AML-193 (cell line): ENCODE measurements around the gene UBTD1.
A peak's percentile ranks its signal among the peaks of the same experiment; 100 is the strongest.
"Not testable (repeated sequence)": the region's sequence is repeated elsewhere in the genome, so short reads cannot be mapped to it uniquely, and the experiment has no call there.

Experiments
- DNase-seq, 2 experiments: peaks; one replicate each; lab custom pipeline; 2025; lab: John Stamatoyannopoulos, UW

UBTD1 gene

DNA sequence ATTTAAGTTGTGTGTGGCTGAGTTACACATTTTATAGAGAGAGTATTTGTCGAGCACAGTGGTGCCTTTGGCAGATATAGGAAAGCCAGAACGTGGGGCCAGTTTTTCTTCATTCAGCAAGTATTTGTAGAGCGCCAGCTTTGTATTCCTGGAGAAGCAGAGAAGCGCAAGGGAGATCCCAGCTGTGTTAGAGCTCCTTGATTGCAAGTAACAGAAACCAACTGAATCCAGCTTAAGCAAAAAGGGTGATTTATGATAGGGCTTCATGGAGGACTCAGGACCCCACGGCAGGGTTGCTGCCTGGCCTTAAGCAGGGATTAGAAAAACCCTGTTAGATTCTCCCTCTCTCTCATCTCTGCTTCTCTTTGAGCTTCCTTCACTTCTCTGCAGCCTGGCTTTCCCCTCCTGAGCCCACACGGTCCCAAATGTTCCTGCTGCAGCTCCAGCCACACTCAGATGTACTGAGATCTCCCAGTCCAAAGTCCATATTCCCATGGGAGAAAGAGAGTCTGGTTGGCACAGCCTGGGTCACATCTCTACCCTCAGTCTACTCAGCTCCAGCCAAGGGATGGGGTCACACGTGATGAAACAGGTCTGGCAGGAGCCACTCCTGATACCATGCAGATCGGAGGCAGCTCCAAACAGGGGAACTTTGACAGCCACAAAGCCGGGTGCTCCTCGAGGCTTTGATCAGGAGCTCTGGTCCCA, 16.7 kb downstream of the UBTD1 start:
- no peak for DNase-seq

DNA sequence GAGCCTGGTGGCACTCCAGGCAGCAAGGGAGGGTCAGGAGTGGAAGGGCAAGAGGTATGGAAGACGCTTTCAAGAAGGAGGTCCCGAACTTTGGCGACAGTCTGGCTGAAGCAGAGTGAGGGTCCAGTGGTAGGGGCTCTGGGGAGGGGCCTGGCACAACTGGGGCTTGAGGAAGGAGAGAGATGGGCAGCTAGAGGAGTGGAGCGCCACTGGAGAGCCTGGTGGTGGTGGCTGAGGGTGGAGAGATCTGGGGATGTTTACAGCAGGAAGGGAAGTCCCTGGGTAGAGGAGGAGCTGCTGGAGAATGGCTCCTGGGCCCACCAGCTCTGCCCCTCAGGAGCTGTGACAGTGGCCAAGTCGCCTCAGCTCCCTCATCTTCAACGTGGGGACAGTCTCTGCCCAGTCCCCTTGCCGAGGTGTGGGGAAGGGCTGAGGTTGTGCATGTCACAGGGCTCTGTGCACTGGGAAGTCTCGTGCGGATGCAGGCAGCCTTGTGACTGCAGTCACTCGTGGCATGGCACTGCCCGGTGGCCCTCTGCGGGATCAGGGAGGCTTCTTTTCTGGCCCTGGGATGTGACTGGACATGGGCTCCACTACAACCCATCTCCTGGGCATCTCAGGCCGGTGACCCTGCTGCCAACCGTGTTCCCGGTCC, 18.5 kb downstream of the UBTD1 start:
- DNase-seq = no peak

GRCh38 chr10:97517778-97518300, 19.1 kb downstream of the UBTD1 start:
- DNase-seq = no peak

GRCh38 chr10:97518301-97519043, 19.7 kb downstream of the UBTD1 start:
- DNase-seq = no peak

DNA sequence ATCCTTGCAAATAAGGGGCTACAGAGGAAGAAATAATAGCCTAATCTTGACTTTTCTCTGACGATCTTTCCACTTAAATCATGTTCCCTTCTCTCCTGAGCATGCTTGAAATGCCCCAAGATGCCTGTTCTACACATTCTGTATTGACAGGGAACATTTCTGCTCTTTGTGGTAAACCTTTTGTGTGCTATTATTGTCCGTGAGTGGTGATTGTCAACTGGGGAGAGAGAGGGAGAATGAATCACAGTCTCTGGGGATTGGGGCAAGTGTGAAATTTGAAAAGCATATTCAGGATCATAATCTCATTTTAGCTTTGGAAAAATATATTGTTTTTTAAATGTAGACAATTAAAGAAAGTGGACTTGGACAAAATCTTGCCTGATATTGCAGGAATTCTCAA, 20.6 kb downstream of the UBTD1 start:
- no peak for DNase-seq

- DNase-seq = no peak
Measured at GRCh38 chr10:97520520-97520919, 21.8 kb downstream of the UBTD1 start.

- DNase-seq = no peak
Measured at GRCh38 chr10:97520978-97521761, 22.4 kb downstream of the UBTD1 start.

GRCh38 chr10:97522071-97522470, 23.3 kb downstream of the UBTD1 start:
- DNase-seq = no peak

DNA sequence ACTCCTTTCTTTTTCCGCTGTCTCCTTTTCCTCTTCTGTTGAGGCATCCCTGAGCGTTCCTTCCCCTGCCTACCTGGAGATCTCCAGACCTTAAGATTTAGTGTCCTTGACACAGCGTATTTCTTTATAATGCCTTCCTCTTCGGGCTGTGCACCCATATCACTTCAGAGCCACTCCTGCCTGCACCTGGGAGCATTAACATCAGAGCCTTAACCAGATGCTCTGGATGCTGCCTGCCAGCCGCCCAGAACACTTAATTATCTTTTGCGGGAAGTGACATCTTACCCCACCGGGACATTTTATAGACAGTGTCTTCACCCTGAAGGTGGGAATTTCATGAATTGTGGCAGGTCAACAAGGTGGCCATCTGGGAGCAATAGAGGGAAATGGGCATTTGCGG, 24.2 kb downstream of the UBTD1 start:
- no peak for DNase-seq

DNA sequence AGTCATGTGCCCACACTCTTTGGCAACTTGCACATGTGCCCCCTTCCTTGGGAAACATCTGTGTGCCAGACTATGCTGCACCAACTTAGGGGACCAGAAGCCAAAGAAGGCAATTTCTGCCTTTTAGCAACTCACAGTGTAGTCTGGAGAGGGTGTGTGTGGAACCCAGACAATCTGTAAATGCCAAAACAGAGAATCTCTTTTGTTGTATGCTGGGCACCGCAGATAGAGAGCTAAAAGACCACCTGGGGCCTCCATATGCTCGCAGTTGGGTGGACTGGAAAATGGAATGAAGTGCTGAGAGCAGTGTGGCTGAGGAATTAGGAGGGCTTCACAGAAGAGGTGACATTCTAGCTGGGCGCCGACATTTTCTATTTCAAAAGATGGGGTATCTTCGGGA, 26.4 kb downstream of the UBTD1 start:
- DNase-seq = no peak

DNA sequence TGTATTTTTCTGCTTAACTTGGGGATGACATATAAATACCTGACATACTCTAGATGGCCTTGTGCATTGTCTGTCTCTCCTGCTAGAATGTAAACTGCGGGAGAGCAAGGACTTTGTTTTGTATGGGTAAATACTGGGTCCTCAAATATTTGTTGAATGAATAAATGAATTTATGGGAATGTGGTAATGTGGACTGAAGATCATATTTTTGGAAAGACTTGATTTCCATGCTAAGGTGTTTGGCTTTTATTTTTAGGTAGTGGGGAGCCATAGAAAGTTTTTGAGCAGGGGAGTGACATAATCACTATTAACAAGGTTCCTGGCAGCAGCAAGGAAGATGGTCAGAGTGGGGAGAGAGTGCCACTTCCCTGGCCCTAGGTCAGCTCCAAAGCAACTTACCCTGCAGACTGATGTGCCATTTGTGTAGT, 27.0 kb downstream of the UBTD1 start:
- no peak for DNase-seq

DNA sequence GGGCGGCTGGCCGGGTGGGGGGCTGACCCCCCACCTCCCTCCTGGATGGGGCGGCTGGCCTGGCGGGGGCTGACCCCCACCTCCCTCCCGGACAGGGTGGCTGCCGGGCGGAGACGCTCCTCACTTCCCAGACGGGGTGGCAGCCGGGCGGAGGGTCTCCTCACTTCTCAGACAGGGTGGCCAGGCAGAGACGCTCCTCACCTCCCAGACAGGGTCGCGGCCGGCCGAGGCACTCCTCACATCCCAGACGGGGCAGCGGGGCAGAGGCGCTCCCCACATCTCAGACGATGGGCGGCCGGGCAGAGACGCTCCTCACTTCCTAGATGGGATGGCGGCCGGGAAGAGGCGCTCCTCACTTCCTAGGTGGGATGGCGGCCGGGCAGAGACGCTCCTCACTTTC, 30.2 kb downstream of the UBTD1 start:
- not testable (repeated sequence) for DNase-seq

- DNase-seq = no peak
Measured at GRCh38 chr10:97529685-97530465, 31.2 kb downstream of the UBTD1 start.

- no peak for DNase-seq
Measured at GRCh38 chr10:97531401-97531986, 32.8 kb downstream of the UBTD1 start.

DNA sequence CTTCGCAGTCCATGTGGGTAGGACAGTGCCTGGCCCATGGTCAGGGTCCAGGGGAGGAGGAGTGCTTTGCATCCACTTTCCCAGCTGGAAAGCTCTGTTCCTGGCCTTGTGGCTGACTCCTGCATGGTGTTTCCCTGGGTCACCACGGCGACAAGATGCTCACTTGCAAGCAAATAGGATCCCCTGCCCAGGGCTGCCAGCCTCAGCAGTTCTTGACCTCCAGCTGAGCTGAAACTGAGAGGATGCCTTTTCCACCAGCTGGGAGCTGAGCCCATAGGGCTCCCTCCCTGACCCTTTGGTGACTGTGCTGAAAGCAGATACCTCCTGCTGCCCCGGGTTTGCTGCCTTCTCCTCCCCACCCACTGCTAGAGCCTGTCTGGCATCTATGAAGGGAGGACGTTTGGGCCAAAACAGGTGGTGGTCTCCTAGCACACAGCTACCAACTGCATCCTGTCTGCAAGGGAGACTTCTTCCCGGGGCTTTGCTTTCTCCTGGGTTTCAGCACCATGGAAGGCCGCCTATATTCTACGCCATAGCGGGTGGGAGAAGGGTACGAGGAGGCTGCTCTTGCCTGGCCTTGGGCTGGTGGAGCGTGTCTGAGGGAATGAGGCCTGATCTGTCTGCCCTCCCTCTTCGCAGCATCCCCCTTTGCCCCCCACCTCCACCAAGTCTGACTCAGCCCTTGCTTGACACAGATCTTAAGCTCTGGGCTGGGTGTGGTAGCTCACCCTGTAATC, 34.4 kb downstream of the UBTD1 start:
- no peak for DNase-seq

- DNase-seq = no peak
Measured at GRCh38 chr10:97533888-97534287, 35.2 kb downstream of the UBTD1 start.

DNA sequence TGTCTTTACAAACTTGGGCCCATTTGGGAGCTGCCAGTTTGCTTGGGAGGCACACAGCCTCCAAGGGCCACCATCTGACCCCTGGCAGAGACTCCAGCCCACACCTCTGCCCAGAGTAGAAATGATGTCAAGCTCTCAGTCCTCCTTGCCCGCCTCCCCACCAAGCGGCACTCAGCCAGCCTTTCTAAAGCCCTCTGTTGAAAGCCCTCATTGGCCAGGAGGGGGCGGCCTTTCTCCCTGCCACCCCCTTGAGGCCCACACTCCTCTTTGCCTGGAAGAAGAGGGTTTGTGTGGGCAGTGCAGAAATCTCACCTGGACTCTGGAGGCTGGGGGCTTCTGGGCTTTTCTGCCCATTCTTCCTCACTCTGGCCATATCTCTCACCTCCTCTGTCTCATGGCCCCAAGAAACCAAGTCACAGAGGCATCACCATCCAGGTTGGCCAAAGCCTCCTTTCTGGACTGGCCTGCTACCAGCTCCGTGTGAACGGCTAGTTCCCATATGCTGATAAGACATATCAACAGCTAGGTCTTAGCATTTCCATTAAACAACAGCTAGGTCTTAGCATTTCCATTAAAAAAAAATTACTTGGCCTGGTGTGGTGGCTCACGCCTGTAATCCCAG, 36.1 kb downstream of the UBTD1 start:
- DNase-seq = peak; percentile 8 to 23

DNA sequence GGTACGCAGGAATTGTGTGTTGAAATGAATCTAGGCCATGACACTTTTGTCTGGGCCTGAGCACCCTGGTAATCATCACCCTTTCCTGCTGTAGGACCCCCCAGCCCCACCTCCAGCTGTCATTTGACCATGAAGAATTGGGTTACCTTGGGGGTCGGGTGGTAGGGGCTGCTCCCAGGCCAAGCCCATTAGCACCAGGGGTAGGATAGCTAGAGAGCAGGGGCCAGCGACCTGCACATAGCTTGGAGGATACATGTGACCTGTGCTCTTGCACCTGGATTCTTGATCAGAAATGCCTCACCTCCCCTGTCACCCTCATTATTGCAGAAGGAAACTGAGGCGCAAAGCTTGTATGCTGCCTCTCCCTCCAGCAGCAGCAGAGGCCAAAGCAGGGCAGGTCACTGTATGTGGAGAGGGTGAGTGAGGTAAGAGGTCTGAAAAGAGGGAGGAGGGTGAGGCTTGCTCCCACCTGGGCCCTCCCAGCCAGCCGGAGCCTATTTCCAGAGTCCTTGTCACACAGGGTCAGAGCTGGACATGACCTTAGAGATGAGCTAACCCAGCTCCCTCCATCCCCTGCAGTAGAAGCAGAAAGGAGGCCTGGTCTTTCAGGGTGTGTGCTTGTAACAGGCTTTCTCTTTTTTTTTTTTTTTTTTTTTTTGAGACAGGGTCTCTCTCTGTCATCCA, 38.6 kb downstream of the UBTD1 start:
- DNase-seq = no peak

DNA sequence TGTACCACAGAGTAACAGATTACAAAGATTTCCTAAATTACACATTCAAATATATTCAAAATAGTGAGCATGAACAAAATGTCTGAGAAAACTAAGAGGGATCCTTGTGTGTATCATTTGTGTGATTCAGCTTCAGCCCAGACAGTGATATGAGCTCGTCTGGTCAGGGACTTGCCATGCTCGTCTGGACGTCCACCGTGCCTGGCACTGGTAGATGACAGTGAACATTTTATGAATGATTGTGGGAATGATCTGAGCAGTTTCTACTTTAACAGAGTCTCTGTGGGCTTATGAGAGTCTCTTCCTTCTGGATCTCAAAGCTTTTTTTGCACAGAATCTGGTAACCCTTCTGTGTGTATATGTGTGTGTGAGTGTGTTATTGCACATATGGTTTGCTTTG, 39.7 kb downstream of the UBTD1 start:
- DNase-seq = no peak
